Activated CD4-positive, alpha-beta T cell treated with anti-CD3 and anti-CD28 coated beads for 36 hours (primary cell): ENCODE measurements around the gene ACO1. TPM values are rescaled to one million over a fixed set of nuclear protein-coding genes. Genes with fewer than 3 reads are reported as not detected.
"Not testable (repeated sequence)": the region's sequence is repeated elsewhere in the genome, so short reads cannot be mapped to it uniquely, and the experiment has no call there.

Experiments
- ATAC-seq: fragments of 200-7000 bp; cut with Tn5 transposase; one replicate; pipeline ENCODE4 v1.10.0; 2021; ENCODE audit warnings: mild to moderate bottlenecking, moderate library complexity
- CTCF ChIA-PET: fragments of 350-600 bp; sonication (Branson Sonifier 250); formaldehyde crosslinking; loops from one replicate; lab custom pipeline; 2021; ENCODE audit warnings: antibody characterized with exemption; lab: Charles Lee
- POLR2A ChIA-PET: fragments of 350-600 bp; sonication (Branson Sonifier 250); formaldehyde crosslinking; loops from one replicate; lab custom pipeline; 2021; ENCODE audit warnings: antibody characterized with exemption, inconsistent platforms; lab: Charles Lee
- DNase-seq: peaks from one replicate; pipeline ENCODE4 v3.0.0-alpha.2; 2020
- H3K27ac Mint-ChIP-seq: one replicate; pipeline ENCODE4 v1.8.0; 2021; ENCODE audit warnings: mixed read lengths
- H3K27me3 Mint-ChIP-seq: one replicate; pipeline ENCODE4 v1.8.0; 2021; ENCODE audit warnings: mixed read lengths
- H3K36me3 Mint-ChIP-seq: one replicate; pipeline ENCODE4 v1.8.0; 2021; ENCODE audit warnings: low read depth, mixed read lengths
- H3K4me1 Mint-ChIP-seq: one replicate; pipeline ENCODE4 v1.8.0; 2021; ENCODE audit warnings: mixed read lengths
- H3K4me3 Mint-ChIP-seq: one replicate; pipeline ENCODE4 v1.8.0; 2021; ENCODE audit warnings: mild to moderate bottlenecking, moderate library complexity, mixed read lengths
- H3K9me3 Mint-ChIP-seq: one replicate; pipeline ENCODE4 v1.8.0; 2021; ENCODE audit warnings: low read depth, mixed read lengths
- intact Hi-C, 2 experiments: fragments of 100-400 bp; cut with DNase I in 1 of 2; cut with micrococcal nuclease in 1 of 2; formaldehyde crosslinking; loops; one replicate each; pipeline versions ENCODE4 v1.14.2 to v1.15.1; 2022 to 2024; cut with DNase I, micrococcal nuclease
- total RNA-seq, 2 experiments: library from RNA; stranded (reverse); gene quantifications; one replicate each; pipeline ENCODE4 v1.2.3, GENCODE V29; 2021

ACO1 gene
- total RNA-seq, 2 experiments from 2014 or later, result 15.5 TPM

- no peak for ATAC-seq
- H3K36me3 Mint-ChIP-seq, result no peaks in the 10 kb centered on the region
- H3K9me3 Mint-ChIP-seq, result no peaks in the 10 kb centered on the region
- no peak for DNase-seq
- intact Hi-C loops, result no loop called here
- POLR2A ChIA-PET, result no interaction called here
- no peaks in the 10 kb centered on the region for H3K4me1 Mint-ChIP-seq
- CTCF ChIA-PET, result interaction anchor here (1.0 to 1.5 kb wide), 2 partner anchors 20 to 230 kb away, joined by 3 read pairs; no protein-coding TSS in a partner anchor
- H3K4me3 Mint-ChIP-seq, result no peak overlapping the region
- H3K27me3 Mint-ChIP-seq, result no peaks in the 10 kb centered on the region
- H3K27ac Mint-ChIP-seq, result no peak overlapping the region
Measured at GRCh38 chr9:32351845-32352244, 32.6 kb upstream of the ACO1 start.

DNA sequence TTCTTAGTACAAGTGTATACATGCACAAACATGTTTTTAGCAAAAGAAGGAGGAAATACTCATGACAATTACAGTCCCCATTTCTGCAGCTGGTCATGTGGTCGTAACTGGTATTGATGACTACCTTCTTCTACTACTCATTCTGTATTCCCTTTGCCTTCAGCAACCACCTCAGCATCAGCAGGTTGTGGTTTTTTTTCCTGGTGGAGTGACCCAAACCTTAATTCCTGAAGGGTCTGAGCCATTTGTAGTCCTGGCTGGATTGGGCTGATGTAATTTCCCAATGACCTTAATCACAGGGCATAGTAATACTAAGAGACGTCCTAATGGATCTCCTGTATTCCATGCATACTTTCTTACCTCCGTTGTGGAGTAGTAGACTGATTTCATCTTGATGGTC is 31.0 kb upstream of the ACO1 start:
- H3K27ac Mint-ChIP-seq, POLR2A ChIA-PET, H3K4me3 Mint-ChIP-seq, CTCF ChIA-PET, intact Hi-C loops, ATAC-seq, H3K4me1 Mint-ChIP-seq, H3K9me3 Mint-ChIP-seq, H3K27me3 Mint-ChIP-seq, DNase-seq, H3K36me3 Mint-ChIP-seq: not testable (repeated sequence)

DNA sequence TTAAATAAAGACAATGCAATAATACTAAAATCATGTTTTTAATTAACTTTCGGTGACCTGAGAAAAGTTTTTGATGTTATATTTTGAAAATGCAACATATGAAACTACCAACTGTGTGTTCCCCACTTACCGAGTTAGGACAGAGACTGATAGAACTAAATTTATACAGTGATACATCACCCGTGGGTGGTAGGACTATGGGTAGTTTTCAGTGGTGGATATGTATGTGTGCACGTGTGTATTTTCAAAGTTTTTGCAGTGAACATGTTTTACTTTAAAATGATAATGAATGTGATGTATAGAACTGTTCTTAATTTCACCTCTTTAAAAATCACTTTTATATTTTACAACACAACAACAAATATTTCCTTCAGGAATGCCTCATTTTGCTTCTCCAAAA is 25.0 kb upstream of the ACO1 start:
- ChIA-PET POLR2A (no interaction called here), CTCF (interaction anchor here (0.5 to 0.8 kb wide), 2 partner anchors 43 to 554 kb away, joined by 3 read pairs; no protein-coding TSS in a partner anchor)
- Mint-ChIP-seq H3K27me3 (peaks cover 2% of the 10 kb centered on the region), H3K9me3 (no peaks in the 10 kb centered on the region), H3K4me3 (no peak overlapping the region), H3K36me3 (no peaks in the 10 kb centered on the region), H3K4me1 (no peaks in the 10 kb centered on the region), H3K27ac (no peak overlapping the region)
- ATAC-seq (peak; percentile 57), DNase-seq (no peak)
- intact Hi-C loops, result no loop called here

- no peaks in the 10 kb centered on the region for H3K9me3 Mint-ChIP-seq
- no peak for DNase-seq
- no peak overlapping the region for H3K4me3 Mint-ChIP-seq
- no peak for ATAC-seq
- ChIA-PET CTCF (no interaction called here), POLR2A (no interaction called here)
- no peaks in the 10 kb centered on the region for H3K36me3 Mint-ChIP-seq
- H3K4me1 Mint-ChIP-seq, result no peaks in the 10 kb centered on the region
- no peak overlapping the region for H3K27ac Mint-ChIP-seq
- peaks cover 2% of the 10 kb centered on the region for H3K27me3 Mint-ChIP-seq
- intact Hi-C loops, result no loop called here
Measured at GRCh38 chr9:32360983-32361673, 23.3 kb upstream of the ACO1 start.

GRCh38 chr9:32371279-32371678 is 13.2 kb upstream of the ACO1 start:
- POLR2A ChIA-PET, result no interaction called here
- DNase-seq (no peak), ATAC-seq (no peak)
- CTCF ChIA-PET, result interaction anchor here (0.9 kb wide), 1 partner anchor 208 kb away, joined by 3 read pairs; no protein-coding TSS in a partner anchor
- Mint-ChIP-seq H3K9me3 (peaks cover 3% of the 10 kb centered on the region), H3K4me1 (no peaks in the 10 kb centered on the region), H3K27ac (no peak overlapping the region), H3K36me3 (no peaks in the 10 kb centered on the region), H3K4me3 (no peak overlapping the region), H3K27me3 (peaks cover 1% of the 10 kb centered on the region)
- intact Hi-C loops, result no loop called here

GRCh38 chr9:32371679-32372078 is 12.8 kb upstream of the ACO1 start:
- CTCF ChIA-PET, result no interaction called here
- POLR2A ChIA-PET, result no interaction called here
- DNase-seq (no peak), ATAC-seq (no peak)
- Mint-ChIP-seq H3K4me1 (no peaks in the 10 kb centered on the region), H3K27me3 (peaks cover 1% of the 10 kb centered on the region), H3K27ac (no peak overlapping the region), H3K9me3 (peaks cover 3% of the 10 kb centered on the region), H3K4me3 (no peak overlapping the region), H3K36me3 (no peaks in the 10 kb centered on the region)
- intact Hi-C loops, result no loop called here

DNA sequence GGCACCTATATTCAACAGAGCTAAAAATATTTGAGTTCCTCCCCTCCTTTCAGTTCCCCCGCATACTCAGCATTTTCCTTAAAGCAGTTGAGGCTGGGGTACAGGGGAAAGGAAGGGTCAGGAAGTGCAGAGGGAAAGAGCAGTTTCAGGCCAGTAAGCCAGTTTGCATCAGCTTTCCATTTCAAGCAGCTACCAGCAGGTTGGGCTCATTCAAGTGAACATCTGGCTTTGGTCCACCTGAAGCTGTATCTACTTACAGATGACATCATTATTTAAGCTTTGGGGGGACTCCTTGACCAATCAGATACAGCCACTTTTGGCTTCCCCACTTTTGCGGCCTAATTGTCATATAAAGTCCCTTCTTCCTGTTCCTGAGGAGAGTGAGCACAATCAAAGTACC is 8.2 kb upstream of the ACO1 start:
- DNase-seq (no peak), ATAC-seq (no peak)
- intact Hi-C loops, result loop anchor here in 1 of 2 experiments (5.0 kb wide), 1 partner anchor 326 kb away; no protein-coding TSS in a partner anchor
- Mint-ChIP-seq H3K36me3 (no peaks in the 10 kb centered on the region), H3K9me3 (no peaks in the 10 kb centered on the region), H3K27me3 (peaks cover 5% of the 10 kb centered on the region), H3K4me3 (no peak overlapping the region), H3K4me1 (peaks cover 10% of the 10 kb centered on the region), H3K27ac (no peak overlapping the region)
- ChIA-PET POLR2A (no interaction called here), CTCF (interaction anchor here (0.8 to 7.3 kb wide), 4 partner anchors 32 to 591 kb away, joined by 3 to 530 read pairs (median 32); partner anchors contain the start of gene NDUFB6)

GRCh38 chr9:32378496-32378895 is 5.9 kb upstream of the ACO1 start:
- Mint-ChIP-seq H3K36me3 (no peaks in the 10 kb centered on the region), H3K4me1 (peaks cover 10% of the 10 kb centered on the region), H3K27me3 (peaks cover 15% of the 10 kb centered on the region), H3K27ac (no peak overlapping the region), H3K9me3 (no peaks in the 10 kb centered on the region), H3K4me3 (no peak overlapping the region)
- CTCF ChIA-PET, result interaction anchor here (0.9 to 7.3 kb wide), 51 partner anchors 9 to 863 kb away, joined by 3 to 530 read pairs (median 6); partner anchors contain the start of genes NDUFB6, RIGI and SMIM27
- DNase-seq (peak; percentile 32), ATAC-seq (peak; percentile 84)
- POLR2A ChIA-PET, result interaction anchor here (0.5 to 1.5 kb wide), 3 partner anchors 148 to 269 kb away, joined by 3 to 8 read pairs (median 3); partner anchors contain the start of gene RIGI
- intact Hi-C loops, result loop anchor here (2.0 to 5.0 kb wide), 3 partner anchors 148 to 846 kb away; partner anchors contain the start of gene RIGI (in 1 of the 2)

DNA sequence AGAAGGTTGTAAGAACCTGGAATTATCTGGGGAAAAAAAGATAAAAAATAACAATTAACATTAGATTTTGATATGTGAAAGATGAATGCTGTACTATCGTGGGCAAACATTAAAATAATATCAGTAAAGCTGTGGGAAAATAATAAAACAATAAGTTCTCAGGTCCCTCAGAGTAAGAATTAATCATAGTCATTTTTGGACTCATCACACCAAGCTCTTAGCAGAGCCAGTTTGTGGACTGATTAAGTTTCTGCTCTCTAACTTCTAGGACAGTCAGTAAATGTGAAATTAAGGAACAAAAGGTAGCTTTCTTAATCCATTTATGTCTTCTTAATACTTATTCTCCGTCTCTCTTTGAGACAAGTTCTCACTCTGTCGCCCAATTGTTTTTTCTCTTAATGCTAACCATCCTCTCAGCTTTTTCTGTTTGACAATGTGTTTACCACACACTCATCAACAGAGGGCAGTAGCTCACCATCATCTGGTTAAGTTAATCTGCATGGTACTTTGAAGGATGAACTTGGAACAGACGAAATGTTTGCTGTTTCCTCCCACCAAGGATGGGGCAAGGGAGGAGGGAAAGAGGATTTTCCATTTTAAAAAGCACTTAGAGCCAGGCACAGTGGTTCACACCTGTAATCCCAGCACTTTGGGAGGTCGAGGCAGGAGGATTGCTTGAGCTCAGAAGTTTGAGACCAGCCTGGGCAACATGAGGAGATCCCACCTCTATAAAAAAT is 5.3 kb upstream of the ACO1 start:
- peak; percentile 85 for ATAC-seq
- DNase-seq, result peak; percentile 56
- Mint-ChIP-seq H3K4me1 (peaks cover 15% of the 10 kb centered on the region), H3K27me3 (peaks cover 17% of the 10 kb centered on the region), H3K4me3 (no peak overlapping the region), H3K27ac (no peak overlapping the region), H3K9me3 (no peaks in the 10 kb centered on the region), H3K36me3 (no peaks in the 10 kb centered on the region)
- intact Hi-C loops, result loop anchor here (1.0 to 5.0 kb wide), 8 partner anchors 53 to 846 kb away; partner anchors contain the start of genes RIGI (in 1 of the 2), SMIM27 (in 1 of the 2) and TOPORS (in 1 of the 2)
- ChIA-PET POLR2A (interaction anchor here (0.5 to 1.5 kb wide), 4 partner anchors 147 to 268 kb away, joined by 3 to 8 read pairs (median 4); partner anchors contain the start of gene RIGI), CTCF (interaction anchor here (0.7 to 7.3 kb wide), 62 partner anchors 8 to 862 kb away, joined by 3 to 530 read pairs (median 6); partner anchors contain the start of genes NDUFB6, RIGI and SMIM27)

DNA sequence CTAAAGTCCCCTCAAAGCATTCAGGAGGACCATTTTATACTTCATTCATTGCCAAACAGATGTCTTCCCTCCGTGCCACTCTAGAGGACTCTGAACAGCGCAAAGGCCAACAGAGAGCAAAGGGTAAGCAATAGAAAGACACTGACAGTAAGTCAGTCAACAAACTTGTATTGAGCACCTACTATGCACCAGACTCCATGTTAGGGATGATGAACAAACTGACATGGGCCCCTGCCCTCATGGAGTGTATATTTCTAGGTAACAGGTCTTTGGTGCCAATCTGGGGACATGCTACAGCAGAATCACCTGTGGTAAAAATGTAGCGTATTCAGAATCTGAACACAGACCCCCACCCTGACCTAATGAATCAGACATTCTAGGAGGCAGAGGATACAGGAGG is 3.5 kb upstream of the ACO1 start:
- peaks cover 17% of the 10 kb centered on the region for H3K27me3 Mint-ChIP-seq
- CTCF ChIA-PET, result interaction anchor here (3.2 to 7.3 kb wide), 7 partner anchors 51 to 587 kb away, joined by 24 to 530 read pairs (median 52); partner anchors contain the start of genes NDUFB6 and RIGI
- peaks cover 18% of the 10 kb centered on the region for H3K4me1 Mint-ChIP-seq
- ATAC-seq (no peak), DNase-seq (no peak)
- POLR2A ChIA-PET, result no interaction called here
- H3K27ac Mint-ChIP-seq, result no peak overlapping the region
- H3K36me3 Mint-ChIP-seq, result no peaks in the 10 kb centered on the region
- intact Hi-C loops, result loop anchor here (5.0 to 10.0 kb wide), 4 partner anchors 36 to 914 kb away; partner anchors contain the start of genes B4GALT1 (in 1 of the 2), NFX1 (in 1 of the 2) and SMU1 (in 1 of the 2)
- H3K9me3 Mint-ChIP-seq, result no peaks in the 10 kb centered on the region
- no peak overlapping the region for H3K4me3 Mint-ChIP-seq
